NCI-H69 (cell line): Measurements from ENCODE around the gene UNC13D.

Experiments
- DNase-seq: peaks from one replicate; lab custom pipeline; 2025; lab: John Stamatoyannopoulos, UW

The UNC13D gene

DNA sequence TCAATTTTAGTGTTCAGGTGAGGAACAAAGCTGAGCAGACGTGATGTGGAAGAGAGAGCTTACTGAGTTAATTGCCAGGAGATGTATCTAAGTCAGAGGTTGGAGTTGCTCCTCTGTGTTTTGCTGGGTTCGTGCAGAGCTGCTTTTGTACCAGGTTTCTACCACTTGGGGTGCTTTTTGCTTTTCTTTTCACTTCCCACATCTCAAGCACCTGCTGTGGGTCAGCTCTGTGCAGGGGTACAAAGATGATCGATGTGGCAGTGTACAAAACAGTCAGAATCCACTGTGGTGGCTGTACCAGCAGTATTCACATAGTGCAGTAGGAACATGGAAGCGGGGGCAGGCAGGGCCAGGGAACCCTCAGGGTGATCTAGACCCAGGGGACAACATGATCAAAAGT, 44.8 kb downstream of the UNC13D start:
- no peak for DNase-seq

GRCh38 chr17:75795820-75796607, 48.2 kb downstream of the UNC13D start:
- no peak for DNase-seq

- DNase-seq, result no peak
Observed at GRCh38 chr17:75793460-75793859, 50.7 kb downstream of the UNC13D start.

- DNase-seq, result no peak
Observed at GRCh38 chr17:75791254-75791653, 53.0 kb downstream of the UNC13D start.

DNA sequence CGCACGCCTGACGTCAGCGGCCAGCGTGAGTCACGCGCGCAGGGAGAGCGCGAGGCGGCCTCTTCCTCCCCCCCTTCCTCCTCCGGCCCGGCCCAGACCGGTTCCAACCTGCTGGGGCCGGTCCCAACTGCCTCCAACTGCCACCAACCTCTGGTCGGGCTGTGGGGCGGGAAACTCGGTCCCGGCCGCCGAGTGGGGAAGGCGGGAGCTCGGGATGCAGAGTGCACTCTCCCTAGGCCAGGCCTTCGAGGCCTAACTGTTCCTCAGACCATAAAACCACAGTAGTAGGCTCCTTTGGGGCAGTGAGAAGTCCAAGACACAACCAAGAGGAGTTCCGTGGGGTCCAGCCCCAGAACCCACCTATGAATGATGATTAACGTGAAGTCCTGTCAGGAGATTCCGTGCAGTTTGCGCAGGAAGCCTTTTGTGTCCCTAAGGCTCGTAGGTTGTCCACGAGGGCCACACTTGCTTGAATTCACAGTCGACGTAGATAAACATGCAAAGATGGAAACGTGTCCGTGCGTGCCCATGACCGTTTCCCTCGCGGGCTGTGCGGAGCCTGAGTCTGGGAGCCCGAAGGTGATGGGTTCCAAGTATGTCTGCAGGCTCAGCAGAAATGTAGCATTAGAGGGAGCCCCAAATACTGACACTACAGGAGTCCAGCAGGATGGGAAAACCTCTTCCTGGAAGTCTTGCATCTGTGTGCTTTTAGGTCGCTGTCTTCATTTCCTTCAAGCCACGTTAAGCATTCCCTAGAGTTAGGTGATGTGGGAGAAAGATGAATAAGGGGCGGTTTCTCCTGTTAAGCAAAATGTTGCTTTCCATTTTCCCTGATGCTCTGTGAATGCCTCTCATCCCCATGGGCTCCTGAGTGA, 59.0 kb downstream of the UNC13D start:
- peak; percentile 97 for DNase-seq

DNA sequence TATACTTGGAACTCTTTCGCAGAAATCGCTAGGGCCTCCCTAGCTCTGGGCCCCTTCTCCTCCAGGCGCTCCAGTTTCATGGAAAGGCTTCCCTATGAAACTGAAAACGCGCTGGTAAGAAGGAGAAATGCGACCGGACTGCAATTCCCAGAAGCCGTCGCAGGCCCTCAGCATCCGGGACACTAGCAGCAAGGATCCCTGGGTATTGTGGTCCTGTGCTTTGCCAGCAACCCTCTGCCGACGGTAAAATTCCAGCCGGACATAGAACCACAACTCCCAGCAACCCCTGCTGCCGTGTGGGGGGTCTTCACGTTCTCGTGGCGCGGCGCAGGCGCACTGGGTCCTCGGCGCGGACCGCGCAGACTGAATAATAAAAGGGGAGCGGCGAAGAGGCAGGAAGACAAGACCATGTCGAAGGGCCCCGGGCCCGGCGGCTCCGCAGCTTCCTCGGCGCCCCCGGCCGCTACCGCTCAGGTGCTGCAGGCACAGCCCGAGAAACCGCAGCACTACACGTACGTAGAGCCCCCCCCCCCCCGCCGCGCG, 59.7 kb downstream of the UNC13D start, which contains the start of gene UNK:
TSS of gene UNK (plus strand) at position 334 of the 543 bp plus-strand sequence. CDS start at position 409, 75 bp downstream.
- peak; percentile 100 for DNase-seq

DNA sequence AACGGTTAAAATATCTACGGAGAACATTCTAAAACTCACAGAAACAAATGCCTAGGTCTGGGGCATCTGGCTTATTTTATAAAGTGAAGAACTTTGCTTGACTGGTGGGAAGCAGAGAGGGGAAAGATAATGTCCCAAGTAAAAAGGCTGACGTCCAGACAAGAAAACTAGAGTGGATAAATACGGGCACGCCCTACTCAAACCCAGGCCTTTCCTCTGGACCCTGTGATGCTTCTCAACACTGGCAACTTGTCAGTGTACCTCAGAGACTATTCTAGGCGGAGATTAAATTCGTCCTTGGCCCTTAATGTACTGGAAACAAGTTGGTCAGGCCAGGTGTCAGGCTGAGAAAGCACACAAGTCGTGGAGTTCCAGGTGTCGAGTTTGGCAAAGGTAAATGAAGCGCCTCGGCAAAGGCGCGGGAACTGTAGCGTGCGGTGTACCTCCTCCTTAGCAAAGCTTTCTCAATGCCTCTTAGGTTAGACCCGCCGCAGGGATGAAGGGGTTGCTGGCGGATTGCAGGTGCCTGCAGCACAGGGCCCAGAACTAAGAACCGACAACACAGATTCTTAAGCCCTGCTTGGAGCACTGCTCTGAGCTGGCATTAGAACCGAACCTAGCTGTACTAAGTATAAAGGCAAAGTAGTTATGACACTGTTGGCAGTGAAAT, 60.3 kb downstream of the UNC13D start:
- no peak for DNase-seq

DNA sequence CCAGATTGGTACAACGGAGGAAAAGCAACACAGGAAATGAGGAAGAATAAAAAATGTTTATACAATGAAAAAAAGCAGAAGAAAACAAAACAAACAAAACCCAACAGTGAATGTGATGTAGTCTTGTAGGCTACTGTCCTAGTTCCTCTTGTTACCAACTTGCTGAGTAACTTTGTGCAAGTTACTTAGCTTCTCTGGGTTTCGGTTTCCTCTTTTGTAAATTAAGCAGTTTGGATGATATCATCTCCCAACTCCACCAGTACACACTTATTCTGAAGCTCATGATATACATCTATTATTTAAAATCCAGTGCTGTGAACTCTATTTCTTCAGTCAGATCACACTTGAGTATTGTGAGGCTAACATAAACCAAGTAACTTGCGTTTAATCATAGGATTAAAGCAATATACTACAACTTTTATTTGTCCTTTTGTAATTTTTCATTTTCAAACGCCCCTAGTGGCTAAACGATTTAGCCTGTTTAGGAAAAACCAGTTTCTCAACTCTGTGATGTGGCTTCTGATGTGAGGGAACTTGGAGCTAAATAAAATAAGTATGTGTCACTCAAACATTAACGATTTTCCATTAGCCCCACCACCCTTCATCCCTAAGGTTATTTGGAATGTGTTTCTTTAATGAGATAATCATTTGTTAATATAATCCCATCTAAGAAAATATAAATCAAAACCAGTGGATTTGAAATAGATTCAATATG, 61.0 kb downstream of the UNC13D start:
- DNase-seq, result peak; percentile 67

DNA sequence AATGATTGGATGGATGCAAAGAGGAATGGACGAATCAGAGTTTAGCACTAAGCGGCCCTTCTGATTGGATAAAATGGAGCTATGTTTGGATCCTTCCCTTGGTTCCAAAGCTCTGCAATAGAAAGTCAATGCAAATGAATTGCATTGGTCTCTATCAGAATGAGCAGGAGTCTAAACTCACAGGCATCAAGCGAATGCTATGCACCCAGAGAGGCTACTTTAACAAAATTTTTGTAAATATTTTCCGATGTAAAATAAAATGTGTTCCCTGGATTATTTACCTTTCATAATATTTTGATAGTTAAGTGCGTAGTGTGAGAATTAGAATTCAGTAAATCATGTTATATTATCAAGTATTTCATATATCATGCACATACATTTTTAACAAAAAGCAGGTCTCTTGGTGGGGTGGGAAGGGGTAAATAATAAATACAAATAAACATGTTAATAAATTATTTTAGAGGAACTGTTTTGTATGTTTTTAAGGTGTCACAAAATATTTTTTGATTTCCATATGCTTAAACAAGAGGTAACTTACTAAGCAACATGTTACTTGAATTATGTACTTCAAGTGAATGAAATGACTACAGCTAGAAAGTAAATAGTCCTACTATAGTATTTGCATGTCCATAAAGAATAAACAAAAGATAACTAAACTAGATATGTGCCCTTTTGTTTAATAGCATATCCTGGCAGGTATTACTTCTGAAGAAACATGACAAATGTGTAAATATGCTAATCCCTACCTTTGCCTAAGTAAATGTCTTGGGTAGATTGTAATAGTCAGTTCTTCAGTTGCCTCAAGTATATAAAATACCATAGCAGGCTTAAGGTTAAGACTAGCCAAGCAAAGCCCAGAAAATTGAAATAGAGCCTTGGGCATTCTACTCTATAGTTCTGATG, 64.0 kb downstream of the UNC13D start:
- DNase-seq, result no peak

DNA sequence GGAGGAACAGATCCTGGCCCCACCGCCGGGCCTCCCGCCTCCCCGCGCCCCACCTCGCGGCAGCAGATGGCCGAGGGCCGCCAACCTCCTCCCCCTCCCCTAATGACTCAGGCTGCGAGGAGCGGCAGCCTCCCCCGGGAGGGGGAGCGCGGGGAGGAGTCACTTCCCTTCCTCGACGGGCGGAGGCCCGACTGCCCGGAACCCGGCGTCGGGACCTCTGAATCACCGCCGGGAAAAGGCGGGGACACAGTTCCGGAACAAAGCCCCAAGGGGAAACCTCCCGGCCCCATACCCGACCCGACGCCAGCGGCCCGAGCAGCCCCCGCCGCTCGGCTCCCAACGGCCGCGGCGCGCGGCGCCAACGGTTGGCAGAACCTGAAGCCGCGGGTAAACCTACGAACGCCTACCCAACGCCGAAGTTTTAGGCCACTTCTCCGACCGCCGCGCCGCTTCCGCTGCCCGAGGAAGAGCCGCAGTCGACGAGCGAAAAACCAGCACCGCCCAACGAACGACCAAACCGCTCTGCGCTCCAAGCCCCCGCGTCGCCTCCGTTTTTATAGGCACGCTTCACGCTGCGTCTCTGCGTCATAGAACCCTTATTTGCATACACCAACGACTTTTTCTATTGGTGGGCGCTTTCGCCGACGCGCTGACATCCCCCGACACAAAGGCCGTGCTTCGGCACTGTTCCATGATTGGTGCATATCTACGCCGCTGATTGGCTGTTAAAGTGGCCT, 64.8 kb downstream of the UNC13D start:
- DNase-seq, result peak; percentile 100

DNA sequence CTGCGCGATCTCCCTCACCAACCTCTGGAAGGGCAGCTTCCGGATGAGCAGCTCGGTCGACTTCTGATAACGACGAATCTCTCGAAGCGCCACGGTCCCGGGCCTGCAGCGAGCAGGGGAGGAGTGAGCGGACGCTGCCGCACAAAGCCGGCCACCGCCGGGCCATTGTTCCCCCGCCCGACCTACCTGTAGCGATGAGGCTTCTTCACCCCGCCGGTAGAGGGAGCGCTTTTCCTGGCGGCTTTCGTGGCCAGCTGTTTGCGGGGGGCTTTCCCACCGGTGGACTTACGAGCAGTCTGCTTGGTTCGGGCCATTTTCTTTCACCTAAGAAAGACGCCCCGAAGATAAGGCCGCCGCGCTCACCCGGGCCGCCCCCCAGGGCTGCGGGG, 65.3 kb downstream of the UNC13D start:
- DNase-seq, result no peak

- peak; percentile 72 for DNase-seq
Observed at GRCh38 chr17:75778066-75778860, 65.9 kb downstream of the UNC13D start.

- no peak for DNase-seq
Observed at GRCh38 chr17:75777296-75777922, 66.8 kb downstream of the UNC13D start.
